ENCODE measurements around the gene HNRNPF. TPM values are rescaled to one million over a fixed set of nuclear protein-coding genes. Genes with fewer than 3 reads are reported as not detected.

Gene HNRNPF
- total RNA-seq, 1 experiment from 2014 or later: 237 TPM

GRCh38 chr10:43386549-43386948 lies 22.4 kb downstream of the HNRNPF start:
- Histone ChIP-seq H3K27ac (no peak overlapping the region), H3K27me3 (replicated peaks) (no peaks in the 10 kb centered on the region), H3K36me3 (peaks cover 68% of the 10 kb centered on the region), H3K4me1 (replicated peaks) (no peaks in the 10 kb centered on the region), H3K4me3 (no peak overlapping the region), H3K9me3 (replicated peaks) (no peaks in the 10 kb centered on the region)
- no peak for DNase-seq (ENCODE audit: low read depth in 1 of 2, low spot score in 2 of 2)

GRCh38 chr10:43385412-43386004 lies 23.5 kb downstream of the HNRNPF start:
- no peak for DNase-seq (ENCODE audit: low read depth in 1 of 2, low spot score in 2 of 2)
- H3K36me3 ChIP-seq: peaks cover 58% of the 10 kb centered on the region
- no peak overlapping the region for H3K27ac ChIP-seq
- no peaks in the 10 kb centered on the region for H3K9me3 ChIP-seq (replicated peaks)
- no peaks in the 10 kb centered on the region for H3K4me1 ChIP-seq (replicated peaks)
- H3K27me3 ChIP-seq (replicated peaks): no peaks in the 10 kb centered on the region
- H3K4me3 ChIP-seq: no peak overlapping the region

GRCh38 chr10:43384252-43385221 lies 24.4 kb downstream of the HNRNPF start:
- Histone ChIP-seq H3K27me3 (replicated peaks) (no peaks in the 10 kb centered on the region), H3K9me3 (replicated peaks) (no peaks in the 10 kb centered on the region)

GRCh38 chr10:43383204-43383971 lies 25.6 kb downstream of the HNRNPF start:
- peaks cover 37% of the 10 kb centered on the region for H3K36me3 ChIP-seq
- no peaks in the 10 kb centered on the region for H3K27me3 ChIP-seq (replicated peaks)
- no peak overlapping the region for H3K27ac ChIP-seq
- no peak overlapping the region for H3K4me3 ChIP-seq
- DNase-seq (ENCODE audit: low read depth in 1 of 2, low spot score in 2 of 2): no peak
- H3K9me3 ChIP-seq (replicated peaks): no peaks in the 10 kb centered on the region
- no peaks in the 10 kb centered on the region for H3K4me1 ChIP-seq (replicated peaks)

More at GRCh38 chr10:43384252-43385221, 24.4 kb downstream of the HNRNPF start:
- DNase-seq (ENCODE audit: low read depth in 1 of 2, low spot score in 2 of 2): no peak
- H3K4me3 ChIP-seq: no peak overlapping the region
- peaks cover 48% of the 10 kb centered on the region for H3K36me3 ChIP-seq
- H3K4me1 ChIP-seq (replicated peaks): no peaks in the 10 kb centered on the region
- H3K27ac ChIP-seq: no peak overlapping the region

- no peak for DNase-seq (ENCODE audit: low read depth in 1 of 2, low spot score in 2 of 2)
- no peak overlapping the region for H3K27ac ChIP-seq
- H3K4me1 ChIP-seq (replicated peaks): no peaks in the 10 kb centered on the region
- peaks cover 10% of the 10 kb centered on the region for H3K36me3 ChIP-seq
- no peaks in the 10 kb centered on the region for H3K9me3 ChIP-seq (replicated peaks)
- H3K27me3 ChIP-seq (replicated peaks): no peaks in the 10 kb centered on the region
- no peak overlapping the region for H3K4me3 ChIP-seq
Observed at GRCh38 chr10:43380610-43381222, 28.3 kb downstream of the HNRNPF start.

GRCh38 chr10:43377424-43377883 lies 31.5 kb downstream of the HNRNPF start:
- Histone ChIP-seq H3K9me3 (replicated peaks) (no peaks in the 10 kb centered on the region), H3K27me3 (replicated peaks) (no peaks in the 10 kb centered on the region), H3K27ac (no peak overlapping the region), H3K4me1 (replicated peaks) (no peaks in the 10 kb centered on the region), H3K36me3 (no peaks in the 10 kb centered on the region), H3K4me3 (no peak overlapping the region)
- no peak for DNase-seq (ENCODE audit: low read depth in 1 of 2, low spot score in 2 of 2)

GRCh38 chr10:43376828-43377423 lies 32.1 kb downstream of the HNRNPF start:
- H3K9me3 ChIP-seq (replicated peaks): no peaks in the 10 kb centered on the region
- DNase-seq (ENCODE audit: low read depth in 1 of 2, low spot score in 2 of 2): no peak
- no peaks in the 10 kb centered on the region for H3K4me1 ChIP-seq (replicated peaks)
- no peaks in the 10 kb centered on the region for H3K27me3 ChIP-seq (replicated peaks)
- H3K4me3 ChIP-seq: no peak overlapping the region
- no peaks in the 10 kb centered on the region for H3K36me3 ChIP-seq
- H3K27ac ChIP-seq: no peak overlapping the region

- DNase-seq (ENCODE audit: low read depth in 1 of 2, low spot score in 2 of 2): no peak
- Histone ChIP-seq H3K4me3 (no peak overlapping the region), H3K4me1 (replicated peaks) (no peaks in the 10 kb centered on the region), H3K36me3 (no peaks in the 10 kb centered on the region), H3K27me3 (replicated peaks) (no peaks in the 10 kb centered on the region), H3K27ac (no peak overlapping the region), H3K9me3 (replicated peaks) (no peaks in the 10 kb centered on the region)
Observed at GRCh38 chr10:43376046-43376635, 32.8 kb downstream of the HNRNPF start.

- Histone ChIP-seq H3K4me1 (replicated peaks) (no peaks in the 10 kb centered on the region), H3K36me3 (no peaks in the 10 kb centered on the region), H3K27me3 (replicated peaks) (no peaks in the 10 kb centered on the region), H3K9me3 (replicated peaks) (no peaks in the 10 kb centered on the region), H3K27ac (no peak overlapping the region), H3K4me3 (no peak overlapping the region)
- no peak for DNase-seq (ENCODE audit: low read depth in 1 of 2, low spot score in 2 of 2)
Observed at GRCh38 chr10:43375401-43376020, 33.5 kb downstream of the HNRNPF start.

GRCh38 chr10:43374194-43374593 lies 34.8 kb downstream of the HNRNPF start:
- no peak overlapping the region for H3K4me3 ChIP-seq
- no peaks in the 10 kb centered on the region for H3K4me1 ChIP-seq (replicated peaks)
- no peak overlapping the region for H3K27ac ChIP-seq
- no peaks in the 10 kb centered on the region for H3K36me3 ChIP-seq
- no peaks in the 10 kb centered on the region for H3K9me3 ChIP-seq (replicated peaks)
- DNase-seq (ENCODE audit: low read depth in 1 of 2, low spot score in 2 of 2): no peak
- no peaks in the 10 kb centered on the region for H3K27me3 ChIP-seq (replicated peaks)

GRCh38 chr10:43373461-43373860 lies 35.5 kb downstream of the HNRNPF start:
- Histone ChIP-seq H3K36me3 (no peaks in the 10 kb centered on the region), H3K9me3 (replicated peaks) (no peaks in the 10 kb centered on the region), H3K4me3 (no peak overlapping the region), H3K27me3 (replicated peaks) (no peaks in the 10 kb centered on the region), H3K4me1 (replicated peaks) (no peaks in the 10 kb centered on the region), H3K27ac (no peak overlapping the region)
- DNase-seq (ENCODE audit: low read depth in 1 of 2, low spot score in 2 of 2): no peak

- Histone ChIP-seq H3K36me3 (no peaks in the 10 kb centered on the region), H3K9me3 (replicated peaks) (no peaks in the 10 kb centered on the region), H3K27me3 (replicated peaks) (no peaks in the 10 kb centered on the region), H3K4me3 (no peak overlapping the region), H3K4me1 (replicated peaks) (no peaks in the 10 kb centered on the region), H3K27ac (no peak overlapping the region)
- DNase-seq (ENCODE audit: low read depth in 1 of 2, low spot score in 2 of 2): no peak
Observed at GRCh38 chr10:43372765-43373361, 36.1 kb downstream of the HNRNPF start.
